NCI-H446 treated with DMSO at 0.1 percent for 48 hours (cell line): ENCODE data around the gene TNFSF13B.

ENCODE experiments used
- DNase-seq: peaks from one replicate; lab custom pipeline; 2025; lab: John Stamatoyannopoulos, UW

TNFSF13B gene

GRCh38 chr13:108346376-108346775 is 76.9 kb downstream of the TNFSF13B start:
- DNase-seq: no peak

DNA sequence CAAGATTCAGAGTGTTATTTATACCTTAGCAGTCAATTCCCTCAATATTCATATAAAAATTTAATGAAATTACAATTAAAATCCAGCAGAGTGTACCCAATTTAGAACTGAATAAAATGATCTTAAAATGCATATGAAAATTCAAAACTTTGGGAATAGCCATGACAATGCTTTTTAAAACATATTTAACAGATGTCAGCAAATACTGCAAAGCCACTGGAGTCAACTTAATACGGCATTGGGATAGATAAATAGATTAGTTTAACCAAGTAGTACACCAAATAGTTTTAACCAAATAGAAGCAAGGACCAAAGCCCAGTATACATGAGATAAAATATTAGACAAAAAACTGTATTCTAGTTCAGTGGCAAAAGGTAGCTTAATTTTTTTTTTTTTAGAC is 79.8 kb downstream of the TNFSF13B start:
- DNase-seq: no peak

DNA sequence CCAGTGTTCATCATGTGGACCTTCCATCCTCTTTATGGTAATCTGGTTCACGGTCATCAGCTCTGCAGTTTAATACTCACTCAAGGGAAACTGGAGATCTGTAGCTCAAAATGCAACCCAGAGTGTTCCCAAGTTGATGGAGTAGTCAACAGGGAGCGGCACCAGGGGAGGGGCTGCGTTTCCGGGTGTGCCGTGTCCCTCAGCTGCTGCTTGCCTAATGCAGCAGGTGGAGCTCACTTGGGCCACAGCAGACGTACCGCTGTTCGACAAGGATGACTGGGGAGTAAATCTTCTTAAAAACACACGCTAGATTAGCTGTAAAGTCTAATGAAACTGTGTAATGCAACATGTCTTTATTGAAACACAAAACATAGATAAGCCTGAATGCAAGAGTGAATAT is 81.1 kb downstream of the TNFSF13B start:
- DNase-seq: no peak

- no peak for DNase-seq
These were observed 83.1 kb downstream of the TNFSF13B start for GRCh38 chr13:108352599-108352998.

GRCh38 chr13:108357228-108357627 is 87.7 kb downstream of the TNFSF13B start:
- DNase-seq: no peak
